Measurements from ENCODE around the gene HES3. TPM values are rescaled to one million over a fixed set of nuclear protein-coding genes. Genes with fewer than 3 reads are reported as not detected.

Gene HES3
- total RNA-seq, 1 donor from 2014 or later, result not detected

DNA sequence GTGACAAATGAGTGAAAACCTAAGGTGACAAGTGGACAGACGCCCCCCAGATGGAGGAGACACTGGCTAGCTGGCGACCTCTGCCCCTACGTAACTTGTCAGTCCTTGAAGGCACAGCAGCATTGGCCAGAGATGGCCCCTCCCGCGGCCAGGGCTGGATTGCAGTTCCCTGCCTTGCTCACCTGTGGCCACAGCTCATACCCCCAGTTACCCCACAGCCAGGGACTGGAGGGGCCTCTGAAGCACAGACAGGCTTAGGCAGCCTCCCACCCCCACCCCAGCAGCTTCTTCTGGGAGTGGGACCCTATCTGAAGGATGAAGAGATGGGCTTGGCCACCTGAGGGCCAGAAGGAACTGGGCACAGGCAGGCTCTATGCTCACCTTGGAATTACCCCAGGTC lies 3.7 kb downstream of the HES3 start:
- peaks cover 8% of the 10 kb centered on the region for H3K4me1 Mint-ChIP-seq (ENCODE audit: low read depth)
- no peak overlapping the region for H3K27ac Mint-ChIP-seq (ENCODE audit: unreplicated experiment)
- TF ChIP-seq, protein P1, sequence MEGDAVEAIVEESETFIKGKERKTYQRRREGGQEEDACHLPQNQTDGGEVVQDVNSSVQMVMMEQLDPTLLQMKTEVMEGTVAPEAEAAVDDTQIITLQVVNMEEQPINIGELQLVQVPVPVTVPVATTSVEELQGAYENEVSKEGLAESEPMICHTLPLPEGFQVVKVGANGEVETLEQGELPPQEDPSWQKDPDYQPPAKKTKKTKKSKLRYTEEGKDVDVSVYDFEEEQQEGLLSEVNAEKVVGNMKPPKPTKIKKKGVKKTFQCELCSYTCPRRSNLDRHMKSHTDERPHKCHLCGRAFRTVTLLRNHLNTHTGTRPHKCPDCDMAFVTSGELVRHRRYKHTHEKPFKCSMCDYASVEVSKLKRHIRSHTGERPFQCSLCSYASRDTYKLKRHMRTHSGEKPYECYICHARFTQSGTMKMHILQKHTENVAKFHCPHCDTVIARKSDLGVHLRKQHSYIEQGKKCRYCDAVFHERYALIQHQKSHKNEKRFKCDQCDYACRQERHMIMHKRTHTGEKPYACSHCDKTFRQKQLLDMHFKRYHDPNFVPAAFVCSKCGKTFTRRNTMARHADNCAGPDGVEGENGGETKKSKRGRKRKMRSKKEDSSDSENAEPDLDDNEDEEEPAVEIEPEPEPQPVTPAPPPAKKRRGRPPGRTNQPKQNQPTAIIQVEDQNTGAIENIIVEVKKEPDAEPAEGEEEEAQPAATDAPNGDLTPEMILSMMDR (IDR thresholded peaks at IDR 0.05), result no peak
- no peaks in the 10 kb centered on the region for H3K36me3 Mint-ChIP-seq (ENCODE audit: low read depth)
- no peak for DNase-seq (ENCODE audit: low spot score)
- peaks cover 43% of the 10 kb centered on the region for H3K27me3 Mint-ChIP-seq (ENCODE audit: low read depth)
- H3K4me3 Mint-ChIP-seq (ENCODE audit: unreplicated experiment), result no peak overlapping the region
- no peaks in the 10 kb centered on the region for H3K9me3 Mint-ChIP-seq (ENCODE audit: low read depth)

DNA sequence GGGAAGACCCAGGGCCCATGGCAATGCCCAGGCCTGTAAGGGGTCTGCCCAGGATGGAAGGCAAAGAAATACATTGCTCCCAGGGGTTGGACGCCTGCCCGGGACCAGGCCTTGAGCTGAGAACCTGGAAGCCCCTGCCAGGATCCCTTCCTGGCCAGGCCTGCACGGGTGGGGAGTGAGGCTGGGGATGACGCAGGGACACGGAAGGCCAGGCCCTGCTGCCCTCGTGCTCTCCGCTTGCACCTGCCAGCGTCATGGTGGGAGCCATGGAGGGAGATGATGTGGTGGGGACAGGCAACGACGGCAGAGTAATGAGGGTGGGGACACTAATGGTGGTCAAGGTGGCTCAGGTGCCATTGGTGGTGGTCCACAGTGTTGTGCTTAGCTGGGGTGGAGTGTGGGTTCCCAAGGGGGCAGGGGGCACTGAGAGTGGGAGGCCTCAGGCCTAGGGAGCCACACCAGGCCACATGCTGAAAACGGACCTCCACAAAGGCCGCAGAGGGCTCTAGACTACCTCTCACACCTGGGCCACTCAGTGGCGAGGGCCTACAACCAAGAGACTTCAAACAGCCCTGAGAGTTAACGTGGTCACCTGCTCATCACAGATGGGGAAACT lies 4.3 kb downstream of the HES3 start:
- DNase-seq (ENCODE audit: low spot score), result peak; percentile 86
- H3K27me3 Mint-ChIP-seq (ENCODE audit: low read depth), result peaks cover 40% of the 10 kb centered on the region
- H3K9me3 Mint-ChIP-seq (ENCODE audit: low read depth), result no peaks in the 10 kb centered on the region
- no peak overlapping the region for H3K27ac Mint-ChIP-seq (ENCODE audit: unreplicated experiment)
- no peak overlapping the region for H3K4me3 Mint-ChIP-seq (ENCODE audit: unreplicated experiment)
- H3K36me3 Mint-ChIP-seq (ENCODE audit: low read depth), result no peaks in the 10 kb centered on the region
- TF ChIP-seq, protein P1 (IDR thresholded peaks at IDR 0.05), result no peak
- peaks cover 8% of the 10 kb centered on the region for H3K4me1 Mint-ChIP-seq (ENCODE audit: low read depth)

DNA sequence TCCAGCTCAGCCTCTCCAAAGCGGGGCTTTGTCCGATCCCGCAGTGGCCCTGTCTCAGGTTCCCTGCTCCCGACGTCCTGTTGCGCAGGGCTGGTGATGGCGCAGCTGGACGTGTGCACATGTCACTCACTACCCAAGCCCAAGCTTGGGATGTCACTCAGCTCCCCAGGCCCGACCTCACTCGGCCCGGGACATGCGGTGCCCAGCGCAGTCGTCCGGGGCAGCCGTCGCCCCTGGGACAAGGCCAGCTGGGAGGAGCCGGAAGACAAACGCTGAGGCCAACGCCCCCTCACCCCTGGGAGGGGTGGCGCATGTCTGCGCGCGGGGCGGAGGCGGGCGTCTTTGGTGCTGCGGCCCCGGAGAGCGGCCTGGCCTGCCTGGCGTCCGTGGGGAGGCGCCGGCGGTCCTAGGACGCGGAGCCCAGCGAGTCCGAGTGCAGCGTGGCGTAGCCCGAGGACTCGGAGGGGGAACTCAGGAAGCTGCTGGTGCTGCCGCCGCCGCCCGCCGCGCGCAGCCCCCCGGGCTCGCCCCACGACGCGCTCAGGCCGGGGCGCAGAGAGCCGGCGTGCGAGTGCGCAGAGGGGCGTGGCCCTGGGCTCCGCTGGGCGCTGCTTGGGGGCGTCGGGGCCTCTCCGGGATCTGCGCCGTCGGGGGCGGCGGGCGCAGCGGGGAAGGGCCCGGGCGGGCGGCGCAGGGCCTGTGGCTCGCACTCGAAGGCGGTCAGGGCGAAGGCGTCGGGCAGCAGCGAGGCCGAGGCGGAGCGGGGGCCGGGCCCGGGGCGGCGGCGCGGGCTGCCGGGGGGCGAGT lies 5.2 kb downstream of the HES3 start:
- Mint-ChIP-seq H3K36me3 (ENCODE audit: low read depth) (no peaks in the 10 kb centered on the region), H3K4me3 (ENCODE audit: unreplicated experiment) (no peak overlapping the region), H3K27me3 (ENCODE audit: low read depth) (peaks cover 35% of the 10 kb centered on the region), H3K9me3 (ENCODE audit: low read depth) (no peaks in the 10 kb centered on the region), H3K27ac (ENCODE audit: unreplicated experiment) (no peak overlapping the region), H3K4me1 (ENCODE audit: low read depth) (peaks cover 8% of the 10 kb centered on the region)
- DNase-seq (ENCODE audit: low spot score), result peak; percentile 83
- TF ChIP-seq, protein P1 (IDR thresholded peaks at IDR 0.05), result peak; percentile 24

DNA sequence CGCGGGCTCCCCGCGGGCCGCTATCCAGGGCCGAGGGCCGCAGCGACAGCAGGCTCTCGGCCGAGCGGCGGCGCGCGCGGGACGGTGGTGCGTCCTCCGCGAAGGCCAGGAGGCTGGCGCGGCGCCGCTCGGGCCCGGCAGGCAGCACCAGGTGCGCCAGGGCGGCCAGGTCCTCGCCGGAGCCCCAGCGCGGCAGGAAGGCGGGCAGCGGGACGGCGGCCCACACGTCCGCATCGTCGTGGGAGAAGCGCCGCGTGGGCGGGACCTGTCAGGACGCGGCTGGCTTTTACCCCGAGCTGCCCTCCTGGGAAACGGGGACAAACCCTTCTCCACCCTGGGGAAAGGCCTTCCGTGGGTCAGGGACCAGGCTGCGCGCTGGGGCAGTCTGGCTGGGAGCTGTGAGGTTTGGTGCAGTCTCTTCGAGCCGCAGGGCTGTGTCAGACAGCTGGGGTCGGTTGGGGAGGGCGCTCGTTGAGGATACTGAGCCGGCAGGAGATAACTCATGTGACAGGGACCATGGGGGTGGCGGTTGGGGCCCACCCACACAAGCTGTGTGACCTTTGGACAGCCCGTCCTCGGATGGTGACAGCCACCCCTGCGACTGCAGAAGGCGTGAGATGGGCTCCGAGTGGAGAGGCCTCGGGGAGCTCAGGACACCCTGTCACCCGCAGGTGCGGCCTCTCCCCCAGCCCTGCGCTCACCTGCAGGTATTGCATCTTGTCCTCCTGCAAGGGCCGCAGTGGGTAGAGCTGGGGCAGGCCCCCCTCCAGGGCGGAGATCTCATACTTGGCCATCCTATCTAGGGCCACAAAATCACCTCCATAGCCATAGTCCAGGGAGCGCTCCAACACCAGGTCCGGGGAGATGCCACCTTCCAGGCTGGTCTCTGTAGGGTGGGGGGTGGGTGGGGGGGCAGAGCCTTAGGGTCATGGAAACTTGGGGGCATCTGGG lies 6.0 kb downstream of the HES3 start:
- H3K36me3 Mint-ChIP-seq (ENCODE audit: low read depth), result no peaks in the 10 kb centered on the region
- peaks cover 8% of the 10 kb centered on the region for H3K4me1 Mint-ChIP-seq (ENCODE audit: low read depth)
- H3K9me3 Mint-ChIP-seq (ENCODE audit: low read depth), result no peaks in the 10 kb centered on the region
- no peak overlapping the region for H3K27ac Mint-ChIP-seq (ENCODE audit: unreplicated experiment)
- TF ChIP-seq, protein P1 (IDR thresholded peaks at IDR 0.05), result no peak
- H3K27me3 Mint-ChIP-seq (ENCODE audit: low read depth), result peaks cover 31% of the 10 kb centered on the region
- H3K4me3 Mint-ChIP-seq (ENCODE audit: unreplicated experiment), result no peak overlapping the region
- peak; percentile 90 for DNase-seq (ENCODE audit: low spot score)

DNA sequence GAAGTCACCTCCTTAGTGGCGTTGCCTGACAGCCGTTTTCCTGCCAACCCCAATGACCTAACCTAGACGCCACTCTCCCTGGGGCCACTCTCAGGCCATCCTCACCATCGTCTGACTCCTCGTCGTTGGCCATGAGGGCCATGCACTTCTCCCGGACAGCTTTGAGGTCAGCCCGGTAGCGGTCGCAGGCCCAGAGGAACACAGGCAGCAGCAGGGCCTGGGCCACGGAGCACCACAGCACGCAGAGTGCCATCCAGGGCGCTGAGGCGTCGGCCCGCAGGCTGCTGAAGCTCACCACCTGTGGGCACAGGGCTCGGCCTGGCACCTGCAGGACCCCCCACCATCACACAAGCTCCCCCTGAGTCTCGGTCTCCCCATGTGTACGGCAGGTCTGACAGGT lies 7.3 kb downstream of the HES3 start:
- H3K27me3 Mint-ChIP-seq (ENCODE audit: low read depth), result peaks cover 31% of the 10 kb centered on the region
- peak; percentile 82 for DNase-seq (ENCODE audit: low spot score)
- TF ChIP-seq, protein P1 (IDR thresholded peaks at IDR 0.05), result no peak
- H3K4me3 Mint-ChIP-seq (ENCODE audit: unreplicated experiment), result no peak overlapping the region
- peaks cover 5% of the 10 kb centered on the region for H3K4me1 Mint-ChIP-seq (ENCODE audit: low read depth)
- H3K36me3 Mint-ChIP-seq (ENCODE audit: low read depth), result no peaks in the 10 kb centered on the region
- H3K27ac Mint-ChIP-seq (ENCODE audit: unreplicated experiment), result no peak overlapping the region
- H3K9me3 Mint-ChIP-seq (ENCODE audit: low read depth), result no peaks in the 10 kb centered on the region
